Liver (tissue), 9 donors: ENCODE data around the gene C1QL4. TPM values are rescaled to one million over a fixed set of nuclear protein-coding genes. Genes with fewer than 3 reads are reported as not detected.

Experiments used
- DNase-seq: peaks from one replicate; pipeline ENCODE4 v3.0.0-alpha.2; 2017; ENCODE audit warnings: low spot score
- H3K27ac ChIP-seq, 2 donors: one replicate each; pipeline ENCODE4 v1.7.0; 2013; ENCODE audit warnings: inconsistent platforms in 2 of 2, low read length in 2 of 2, control low read depth in 1 of 2, low read depth in 1 of 2, mild to moderate bottlenecking in 1 of 2
- H3K27me3 ChIP-seq, 4 donors: one replicate each; pipeline versions ENCODE4 v1.6.1 to v1.7.0; 2013; ENCODE audit warnings: low read length in 3 of 4, inconsistent platforms in 1 of 4, mild to moderate bottlenecking in 1 of 4, moderate library complexity in 1 of 4; ENCODE audit not compliant: control insufficient read depth in 4 of 4, insufficient read depth in 4 of 4
- H3K36me3 ChIP-seq, 4 donors: one replicate each; pipeline versions ENCODE4 v1.6.1 to v1.7.0; 2013; ENCODE audit warnings: low read length in 3 of 4, mild to moderate bottlenecking in 3 of 4, low read depth in 1 of 4, moderate library complexity in 1 of 4; ENCODE audit not compliant: control insufficient read depth in 4 of 4, insufficient read depth in 3 of 4
- H3K4me1 ChIP-seq, 4 donors: one replicate each; pipeline versions ENCODE4 v1.6.1 to v1.7.0; 2013; ENCODE audit warnings: low read length in 3 of 4, mild to moderate bottlenecking in 3 of 4, moderate library complexity in 1 of 4; ENCODE audit not compliant: control insufficient read depth in 4 of 4, insufficient read depth in 4 of 4
- H3K4me3 ChIP-seq, 3 donors: one replicate each; pipeline versions ENCODE4 v1.6.1 to v1.7.0; 2013; ENCODE audit warnings: low read length in 3 of 3, control low read depth in 1 of 3, low read depth in 1 of 3, mild to moderate bottlenecking in 1 of 3
- H3K9ac ChIP-seq, 2 donors: one replicate each; pipeline ENCODE4 v1.7.0; 2013; ENCODE audit warnings: low read length in 2 of 2, mild to moderate bottlenecking in 2 of 2, moderate library complexity in 2 of 2, control low read depth in 1 of 2, low read depth in 1 of 2
- H3K9me3 ChIP-seq, 4 donors: one replicate each; pipeline versions ENCODE4 v1.6.1 to v1.7.0; 2013; ENCODE audit warnings: low read length in 3 of 4; ENCODE audit not compliant: control insufficient read depth in 4 of 4
- ATF3 ChIP-seq: IDR thresholded peaks from 2 replicates; pipeline ENCODE4 v1.6.1; 2016; ENCODE audit warnings: antibody characterized with exemption
- CTCF ChIP-seq: fragments of 150-350 bp; IDR thresholded peaks from 2 replicates; pipeline ENCODE4 v1.5.1; 2017; ENCODE audit warnings: improper control_type of control experiment, low read depth, low read length; ENCODE audit not compliant: missing input control
- EGR1 ChIP-seq, 2 donors: IDR thresholded peaks; 2 replicates each; pipeline ENCODE4 v1.6.1; 2016 to 2018; ENCODE audit warnings: antibody characterized with exemption in 2 of 2, low read depth in 2 of 2
- FOXA2 ChIP-seq: IDR thresholded peaks from 2 replicates; pipeline ENCODE4 v1.6.1; 2016; ENCODE audit warnings: antibody characterized with exemption
- GABPA ChIP-seq, 2 donors: IDR thresholded peaks in 1 of 2; conservative IDR thresholded peaks in 1 of 2; 2 replicates each; pipeline ENCODE4 v1.6.1; 2016; ENCODE audit warnings: antibody characterized with exemption in 2 of 2, mild to moderate bottlenecking in 1 of 2, moderate library complexity in 1 of 2
- HNF4A ChIP-seq, 2 donors: conservative IDR thresholded peaks; 2 replicates each; pipeline ENCODE4 v1.6.1; 2016; ENCODE audit warnings: antibody characterized with exemption in 2 of 2, mild to moderate bottlenecking in 2 of 2
- HNF4G ChIP-seq: IDR thresholded peaks from 2 replicates; pipeline ENCODE4 v1.6.1; 2016; ENCODE audit warnings: antibody characterized with exemption
- JUND ChIP-seq, 2 donors: IDR thresholded peaks; 2 replicates each; pipeline ENCODE4 v1.6.1; 2016; ENCODE audit warnings: antibody characterized with exemption in 2 of 2
- MAX ChIP-seq: IDR thresholded peaks from 2 replicates; pipeline ENCODE4 v1.6.1; 2016; ENCODE audit warnings: antibody characterized with exemption
- NR2F2 ChIP-seq: IDR thresholded peaks from 2 replicates; pipeline ENCODE4 v1.6.1; 2016; ENCODE audit warnings: antibody characterized with exemption
- RAD21 ChIP-seq, 2 donors: IDR thresholded peaks; 2 replicates each; pipeline ENCODE4 v1.6.1; 2016; ENCODE audit warnings: antibody characterized with exemption in 2 of 2, mild to moderate bottlenecking in 2 of 2
- REST ChIP-seq: IDR thresholded peaks from 2 replicates; pipeline ENCODE4 v1.6.1; 2016; ENCODE audit warnings: antibody characterized with exemption, mild to moderate bottlenecking
- RXRA ChIP-seq, 2 donors: IDR thresholded peaks; 2 replicates each; pipeline ENCODE4 v1.6.1; 2017 to 2018; ENCODE audit warnings: antibody characterized with exemption in 2 of 2, mild to moderate bottlenecking in 1 of 2
- TAF1 ChIP-seq: conservative IDR thresholded peaks from 2 replicates; pipeline ENCODE4 v1.6.1; 2016; ENCODE audit warnings: antibody characterized with exemption, mild to moderate bottlenecking
- ZBTB33 ChIP-seq: IDR thresholded peaks from 2 replicates; pipeline ENCODE4 v1.6.1; 2016; ENCODE audit warnings: antibody characterized with exemption
- WGBS: extraction: QIAGEN DNeasy Blood & Tissue Kit; methylation state at CpG from one replicate; pipeline ENCODE4 v1.1.7; 2013; 5-methylcytosine and 5-hydroxymethylcytosine counted together
- polyA plus RNA-seq, 2 donors: library from polyadenylated mRNA; stranded (reverse) in 1 of 2; unstranded in 1 of 2; fragments of 200-250 nt in 1 of 2; fragments of >200 nt in 1 of 2; fragmentation: Nextera tagmentation in 1 of 2; extraction: Ambion mirVana in 1 of 2; gene quantifications; one replicate each; pipeline versions ENCODE4 v1.2.1 to v1.2.3, GENCODE V29; 2013 to 2015
- total RNA-seq, 2 donors: library from RNA; depleted of rRNA; stranded (reverse); fragments of >200 nt; gene quantifications; one replicate each; pipeline ENCODE4 v1.2.3, GENCODE V29; 2014
- donor health status: healthy.
- donor health status: healthy.
- donor health status: healthy.
- donor health status: healthy.
- donor health status: healthy.

C1QL4 gene
- total and polyA plus RNA-seq, 4 donors = not detected

- H3K36me3 ChIP-seq = no peaks in the 10 kb centered on the region
- H3K27ac ChIP-seq = no peak overlapping the region
- H3K27me3 ChIP-seq = no peaks in the 10 kb centered on the region
- TF ChIP-seq TAF1 (no peak), REST (no peak), ZBTB33 (no peak), RAD21 (IDR thresholded peaks at IDR 0.05) (no peak), HNF4A (conservative IDR thresholded peaks at IDR 0.05) (no peak), EGR1 (IDR thresholded peaks at IDR 0.05; ENCODE audit: low read depth in 2 of 2) (no peak), ATF3 (no peak), JUND (IDR thresholded peaks at IDR 0.05) (no peak), HNF4G (no peak), RXRA (IDR thresholded peaks at IDR 0.05) (no peak), NR2F2 (no peak), FOXA2 (no peak), MAX (no peak), GABPA (IDR thresholded peaks at IDR 0.05 in 1 of 2, conservative IDR thresholded peaks at IDR 0.05 in 1 of 2) (no peak)
- no peak for DNase-seq
- H3K4me1 ChIP-seq = peaks cover 2 to 17% (median 10%) of the 10 kb centered on the region in 4 donors
- no peaks in the 10 kb centered on the region for H3K9me3 ChIP-seq
- H3K9ac ChIP-seq = no peak overlapping the region
- no peak overlapping the region for H3K4me3 ChIP-seq
Observed at GRCh38 chr12:49327368-49327767, 9.6 kb downstream of the C1QL4 start.

- peaks cover 2 to 14% (median 10%) of the 10 kb centered on the region in 4 donors for H3K4me1 ChIP-seq
- DNase-seq = no peak
Observed at GRCh38 chr12:49325606-49326005, 11.4 kb downstream of the C1QL4 start.

More at GRCh38 chr12:49325606-49326005, 11.4 kb downstream of the C1QL4 start:
- H3K9me3 ChIP-seq = no peaks in the 10 kb centered on the region
- H3K9ac ChIP-seq = no peak overlapping the region
- WGBS = 97% methylated on average over 6 of the region's 6 CpGs
- TF ChIP-seq CTCF = no peak
- TF ChIP-seq EGR1 (IDR thresholded peaks at IDR 0.05; ENCODE audit: low read depth in 2 of 2) = no peak
- TF ChIP-seq NR2F2 = no peak
- TF ChIP-seq ZBTB33 = no peak
- TF ChIP-seq HNF4A (conservative IDR thresholded peaks at IDR 0.05) = no peak
- TF ChIP-seq MAX = no peak
- H3K4me3 ChIP-seq = no peak overlapping the region
- no peak overlapping the region for H3K27ac ChIP-seq
- H3K27me3 ChIP-seq = no peaks in the 10 kb centered on the region
- no peaks in the 10 kb centered on the region for H3K36me3 ChIP-seq
